COLO829 (cell line): Measurements from ENCODE around the gene RUNX3.
"Not testable (repeated sequence)": the region's sequence is repeated elsewhere in the genome, so short reads cannot be mapped to it uniquely, and the experiment has no call there.

Experiments
- DNase-seq: peaks from one replicate; pipeline ENCODE4 v3.0.0; 2012; ENCODE audit warnings: low spot score

The RUNX3 gene

DNA sequence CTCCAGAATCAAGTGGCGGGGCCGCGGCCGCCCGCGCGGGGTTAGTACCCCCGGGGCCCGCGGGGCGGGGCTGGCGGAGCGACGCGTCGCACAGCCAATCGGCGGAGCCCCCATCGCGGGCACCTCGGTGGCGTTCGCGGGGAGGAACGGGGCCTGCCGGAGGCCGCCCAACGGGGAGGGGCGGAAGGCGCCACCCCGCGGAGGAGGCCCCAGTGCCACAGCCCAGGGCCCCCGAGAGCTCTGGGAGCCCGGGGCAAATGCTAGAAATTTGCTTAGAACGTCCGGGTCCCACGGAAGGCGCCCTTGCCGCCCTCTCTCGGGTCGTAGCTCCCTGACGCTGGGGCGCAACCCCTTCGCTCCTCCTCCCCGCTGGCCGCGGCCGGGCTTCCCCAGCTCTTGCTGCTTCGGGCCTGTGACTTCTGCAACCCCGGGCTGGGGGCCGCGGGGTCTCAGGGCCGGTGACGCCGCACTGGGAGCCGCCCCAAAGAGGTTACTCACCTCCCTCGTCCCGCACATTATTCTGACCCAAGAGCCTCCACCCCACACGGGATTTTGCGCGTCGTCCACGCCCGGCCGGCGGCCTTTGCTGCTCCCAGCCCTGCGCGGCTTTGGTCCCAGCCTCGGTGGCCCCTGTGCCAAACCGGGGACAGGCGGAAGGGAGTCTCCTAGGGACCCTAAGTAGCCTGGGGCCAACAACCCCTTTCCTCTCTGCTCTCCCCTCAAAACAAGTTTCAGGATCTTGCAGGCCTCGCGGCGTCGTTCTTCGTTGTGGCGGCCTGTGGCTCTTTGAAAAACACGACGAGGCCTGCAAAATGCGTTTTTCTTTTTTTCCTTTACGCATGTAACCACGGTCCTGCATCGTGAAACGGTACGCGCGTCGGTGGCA is at the start of gene RUNX3:
RUNX3 (minus strand) TSS at position 17 of the 886 bp plus-strand sequence. CDS start 408 bp downstream, outside the sequence.
- no peak for DNase-seq

DNA sequence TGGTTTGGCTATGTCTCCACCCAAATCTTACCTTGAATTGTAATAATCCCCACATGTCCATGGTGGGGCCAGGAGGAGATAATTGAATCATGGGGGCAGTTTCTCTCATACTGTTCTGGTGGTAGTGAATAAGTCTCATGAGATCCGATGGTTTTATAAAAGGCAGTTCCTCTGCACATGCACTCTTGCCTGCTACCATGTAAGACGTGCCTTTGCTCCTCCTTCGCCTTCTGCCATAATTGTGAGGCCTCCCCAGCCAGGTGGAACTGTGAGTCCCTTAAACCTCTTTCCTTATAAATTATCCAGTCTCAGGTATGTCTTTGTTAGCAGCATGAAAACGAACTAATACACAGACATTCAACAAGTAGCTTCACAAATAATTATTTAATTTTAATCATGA is 49.2 kb upstream of the RUNX3 start:
- DNase-seq = not testable (repeated sequence)

DNA sequence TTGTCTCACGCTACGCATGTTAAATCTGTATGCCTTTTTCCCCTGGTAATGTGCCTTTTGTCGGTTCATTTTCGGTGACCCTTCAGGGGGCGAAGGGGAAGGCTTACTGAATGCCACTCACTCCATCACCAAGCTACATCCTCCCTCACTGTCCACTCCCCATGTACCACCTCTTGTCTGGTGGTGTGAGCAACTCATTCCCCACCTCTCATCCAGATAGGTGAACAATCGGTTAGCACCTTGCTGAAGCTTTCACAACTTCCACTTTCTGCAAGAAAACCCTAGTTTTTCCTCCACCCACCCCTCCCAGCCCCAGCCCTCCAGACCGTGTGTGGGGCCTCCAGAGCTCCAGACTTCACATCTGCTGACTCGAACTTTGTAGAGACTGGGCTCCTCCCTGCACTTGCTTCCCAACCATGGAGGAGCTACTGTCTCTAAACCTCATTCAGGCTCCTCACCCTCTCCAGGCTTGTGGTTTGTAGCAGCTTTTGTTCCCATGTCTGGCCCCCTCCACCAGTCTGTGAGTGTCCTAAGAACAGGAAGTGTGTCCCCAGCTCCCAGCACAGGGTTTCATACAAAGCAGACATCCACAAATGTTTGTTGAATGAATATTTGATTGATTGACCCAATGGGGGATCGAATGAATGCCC is 48.4 kb upstream of the RUNX3 start:
- DNase-seq = no peak

DNA sequence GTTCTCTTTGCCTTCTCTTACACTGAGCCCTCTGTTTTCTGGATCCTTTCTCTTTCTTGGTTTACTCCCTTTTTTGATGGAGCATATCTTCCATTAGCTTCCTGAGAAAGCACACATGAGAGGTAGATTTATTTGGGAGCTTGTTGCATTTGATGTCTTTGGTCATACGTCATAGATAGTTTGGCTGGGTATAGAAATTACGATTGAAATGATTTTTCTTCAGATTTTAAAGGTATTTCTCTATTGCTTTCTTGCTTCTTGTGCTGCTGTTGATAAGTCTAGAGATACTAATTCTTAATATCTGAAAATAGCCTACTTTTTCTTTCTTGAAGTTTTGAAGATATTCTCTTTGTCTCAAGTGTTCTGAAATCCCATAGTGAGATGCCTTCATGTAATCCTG is 45.3 kb upstream of the RUNX3 start:
- DNase-seq = no peak

- no peak for DNase-seq
Measured at GRCh38 chr1:24973315-24973714, 43.2 kb upstream of the RUNX3 start.

DNA sequence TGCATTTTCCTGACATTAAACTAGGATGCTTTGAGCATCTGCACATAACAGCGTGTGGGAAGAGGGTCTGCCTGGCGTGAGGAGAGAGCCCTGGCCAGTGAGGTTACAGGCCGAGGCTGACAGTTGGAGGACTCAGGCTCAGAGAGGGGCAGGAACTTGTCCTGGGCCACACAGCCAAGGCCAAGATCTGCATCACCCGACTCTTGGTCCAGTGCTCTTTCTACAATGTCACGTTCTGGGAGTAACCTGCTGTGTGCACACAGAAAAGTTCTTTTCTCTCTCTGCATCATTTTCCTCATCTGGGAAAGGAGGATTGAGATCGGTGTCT is 42.8 kb upstream of the RUNX3 start:
- DNase-seq = no peak

GRCh38 chr1:24972221-24972914 is 42.3 kb upstream of the RUNX3 start:
- DNase-seq = no peak

DNA sequence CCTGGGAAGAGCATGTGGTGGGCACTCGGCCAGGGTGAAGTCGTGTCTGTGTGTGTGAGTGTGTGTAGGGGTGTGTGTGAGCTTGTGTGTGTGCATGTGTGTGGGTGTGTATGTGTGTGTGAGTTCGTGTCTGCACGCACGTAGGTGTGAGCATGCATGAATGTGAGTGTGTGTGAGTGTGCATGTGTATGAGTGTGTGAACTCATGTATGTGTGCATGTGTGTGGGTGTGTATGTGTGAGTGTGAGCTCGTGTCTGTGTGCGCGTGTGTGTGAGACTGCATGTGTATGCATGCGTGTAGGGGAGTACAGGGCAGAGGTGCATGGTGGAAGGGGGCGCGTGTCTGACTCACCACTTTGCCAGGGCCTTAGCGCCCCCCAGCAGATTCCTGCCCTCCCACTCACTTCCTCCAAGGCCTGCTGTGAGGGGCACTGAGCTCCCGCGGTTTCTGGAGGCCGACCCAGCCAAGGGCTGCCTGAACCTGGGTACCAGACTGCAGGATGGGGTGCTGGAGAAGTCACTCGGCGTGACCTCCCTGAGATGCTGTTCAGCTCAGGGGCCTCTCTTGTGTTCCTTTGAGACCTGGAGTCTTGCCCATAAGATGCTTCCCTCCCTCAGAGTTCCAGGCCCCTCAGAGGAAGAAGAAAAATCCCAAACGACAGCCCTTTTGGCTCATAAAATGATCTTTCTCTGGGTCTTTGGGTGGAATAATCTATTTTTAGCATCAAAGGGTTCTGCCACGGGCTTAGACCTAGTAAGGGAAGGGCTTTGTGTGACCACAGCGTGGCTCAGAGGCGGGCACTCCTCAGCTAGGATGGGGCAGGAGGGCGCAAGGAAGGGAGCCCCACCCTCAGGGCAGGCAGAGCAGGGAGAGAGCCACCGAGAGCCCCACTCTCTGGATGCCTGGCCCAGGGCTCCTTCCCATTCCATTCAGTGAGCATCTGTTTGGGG is 41.1 kb upstream of the RUNX3 start:
- DNase-seq = no peak

- no peak for DNase-seq
Measured at GRCh38 chr1:24970399-24970753, 40.3 kb upstream of the RUNX3 start.

GRCh38 chr1:24969596-24970398 is 39.7 kb upstream of the RUNX3 start:
- no peak for DNase-seq

DNA sequence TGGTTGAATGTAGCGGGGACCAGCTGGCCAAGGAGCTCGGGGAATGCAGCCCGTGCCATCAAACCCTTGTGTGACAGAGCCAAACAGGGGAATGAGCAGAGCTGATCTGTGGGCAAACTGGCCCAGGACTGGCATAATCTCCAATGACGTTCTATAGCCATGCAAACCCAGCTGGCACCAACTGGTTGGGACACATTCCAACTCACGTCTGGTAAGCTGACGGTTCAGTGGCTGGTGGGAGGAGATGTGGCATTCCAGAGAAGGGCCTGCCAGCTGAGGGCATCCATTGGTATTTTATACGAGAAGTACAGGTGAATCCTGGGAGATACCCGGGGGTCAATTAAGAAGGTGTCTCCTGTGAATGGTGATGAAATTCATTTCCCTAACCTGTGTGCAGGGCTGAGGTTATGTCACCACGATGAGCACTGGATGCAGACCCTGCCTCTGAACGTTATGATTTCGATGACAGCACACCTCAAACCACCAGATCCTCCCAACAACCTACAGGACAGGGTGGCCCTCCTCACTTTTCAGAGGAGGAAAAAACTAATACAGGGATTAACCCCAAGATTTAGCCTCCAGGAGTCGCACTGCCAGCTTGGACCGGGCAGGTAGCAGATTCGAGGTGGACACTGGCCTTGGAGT is 39.0 kb upstream of the RUNX3 start:
- no peak for DNase-seq

GRCh38 chr1:24967962-24968361 is 37.9 kb upstream of the RUNX3 start:
- DNase-seq = no peak

GRCh38 chr1:24967555-24967954 is 37.5 kb upstream of the RUNX3 start:
- no peak for DNase-seq

GRCh38 chr1:24966724-24967346 is 36.8 kb upstream of the RUNX3 start:
- DNase-seq = no peak

- no peak for DNase-seq
Measured at GRCh38 chr1:24966121-24966723, 36.1 kb upstream of the RUNX3 start.

DNA sequence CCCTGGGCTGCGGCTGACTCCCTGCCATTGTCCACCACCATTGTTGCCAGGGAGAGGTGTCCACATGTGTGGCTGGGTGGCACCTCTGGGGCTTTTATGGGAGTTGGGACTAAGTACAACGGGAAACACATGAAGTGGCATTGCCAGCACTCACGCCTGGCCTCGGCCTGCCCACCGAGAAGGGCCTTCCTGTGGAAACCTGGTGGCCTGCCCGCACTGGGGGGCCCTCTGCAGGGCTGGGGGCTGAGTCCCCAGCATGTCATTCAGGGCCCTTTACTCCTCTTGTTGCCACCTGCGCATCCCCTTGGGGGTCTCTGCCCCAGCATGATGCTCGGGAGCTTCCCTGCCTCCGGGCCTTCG is 35.5 kb upstream of the RUNX3 start:
- no peak for DNase-seq

DNA sequence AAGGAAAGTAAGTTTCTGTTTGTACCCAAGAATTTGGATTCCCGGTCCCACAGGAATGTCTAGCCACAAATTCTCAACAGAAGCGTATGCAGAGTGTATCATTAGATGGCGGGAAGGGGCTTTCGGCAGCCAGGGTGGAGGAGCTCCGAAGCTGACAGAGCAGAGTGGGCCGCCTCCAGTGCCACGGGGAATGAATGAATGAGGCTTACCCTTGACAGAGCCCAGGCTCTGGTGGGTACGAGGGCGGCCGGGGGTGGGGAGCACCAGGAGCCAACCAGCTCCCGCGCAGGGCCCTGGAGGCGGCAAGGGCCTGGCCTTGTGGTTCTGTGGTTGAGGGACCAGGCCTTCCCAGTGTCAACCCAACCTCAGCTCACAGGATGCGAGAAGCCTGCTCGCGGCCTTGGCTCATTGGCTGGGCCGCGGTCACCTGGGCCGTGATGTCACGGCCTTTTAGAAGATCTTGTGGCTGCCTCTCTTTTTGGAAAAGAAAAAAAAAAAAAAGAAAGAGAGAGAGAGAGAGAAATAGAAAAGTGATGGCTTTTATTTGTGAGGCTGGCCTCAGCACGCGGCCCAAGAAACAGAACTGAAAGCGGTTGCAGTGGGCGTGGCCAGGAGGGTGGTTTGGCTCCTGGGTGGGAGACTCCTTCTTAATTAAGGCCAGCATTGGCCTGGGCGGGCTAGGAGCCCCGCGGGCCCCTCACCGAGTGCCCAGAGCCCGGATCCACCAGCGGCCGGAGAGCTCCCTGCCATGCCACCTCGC is 34.9 kb upstream of the RUNX3 start:
- no peak for DNase-seq

DNA sequence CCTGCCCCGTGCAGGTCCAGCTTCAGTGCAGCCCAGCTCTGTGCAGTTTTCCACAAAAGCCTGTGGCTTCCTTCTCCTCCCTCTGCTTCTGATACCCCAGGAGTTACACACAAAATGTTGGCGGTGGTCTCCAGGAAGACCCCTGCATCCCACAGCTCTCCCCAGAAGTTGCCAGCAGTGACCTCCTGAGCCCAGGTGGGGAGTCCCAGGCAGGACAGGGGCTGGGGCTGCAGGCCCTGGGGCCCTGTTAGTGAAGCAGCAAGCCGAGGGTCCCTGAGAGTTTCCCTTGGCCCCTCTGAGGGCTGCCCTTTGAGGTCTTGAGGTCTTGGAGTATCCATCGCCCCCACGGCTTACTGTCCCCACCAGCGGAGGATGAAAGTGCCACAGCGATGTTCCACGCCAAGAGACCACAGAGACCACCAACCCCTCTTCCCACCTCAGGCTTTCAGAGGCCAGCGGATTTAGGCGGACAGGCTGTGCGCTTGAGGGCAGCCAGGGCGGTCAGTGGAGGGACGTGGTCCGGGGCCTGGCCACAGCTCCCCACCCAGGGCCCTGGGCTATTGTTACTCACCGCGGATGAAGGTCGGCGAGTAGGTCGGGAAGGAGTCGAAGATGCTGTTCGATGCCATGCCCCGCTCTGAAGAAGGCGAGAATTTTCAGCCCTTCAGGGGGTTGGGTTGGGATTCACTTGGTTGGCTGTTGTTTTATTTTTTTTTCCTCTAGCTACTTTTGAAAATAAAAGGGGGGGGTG is 34.0 kb upstream of the RUNX3 start:
- no peak for DNase-seq
